NCI-H2107 treated with DMSO at 0.1 percent for 48 hours (cell line): ENCODE results near the gene SLC12A2.

Source experiments
- DNase-seq: peaks from one replicate; lab custom pipeline; 2025; ENCODE audit not compliant: unreplicated experiment; lab: John Stamatoyannopoulos, UW

Gene SLC12A2

GRCh38 chr5:128163991-128164390 is 80.4 kb downstream of the SLC12A2 start:
- no peak for DNase-seq

DNA sequence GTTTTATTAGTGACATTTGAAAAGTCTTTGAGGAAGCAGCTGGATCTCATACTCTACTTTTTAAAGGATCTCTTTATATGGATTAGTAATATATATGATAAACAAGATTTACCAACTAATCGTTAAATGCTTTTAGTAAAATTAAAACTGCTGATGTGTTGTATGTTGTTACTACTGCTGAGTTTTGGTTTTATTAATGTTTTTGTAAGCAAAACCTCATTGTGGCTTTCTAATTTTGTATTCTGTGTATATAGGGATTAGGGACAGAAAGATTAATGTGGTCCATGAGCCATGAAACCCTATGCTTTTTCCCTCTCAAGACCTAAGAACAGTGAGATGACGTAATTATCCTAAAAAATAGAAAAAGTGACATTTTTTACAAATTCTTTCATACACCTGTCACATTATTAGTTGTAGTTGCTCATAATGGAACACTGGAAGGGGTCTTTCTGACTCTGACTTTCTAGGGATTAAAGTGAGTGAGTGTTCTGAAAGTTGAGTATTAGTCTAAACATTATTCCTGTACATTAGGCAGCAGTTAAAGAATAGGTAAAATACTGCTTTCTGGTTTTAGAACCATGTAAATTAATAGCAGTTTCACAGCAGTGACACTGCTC is 85.9 kb downstream of the SLC12A2 start:
- no peak for DNase-seq

DNA sequence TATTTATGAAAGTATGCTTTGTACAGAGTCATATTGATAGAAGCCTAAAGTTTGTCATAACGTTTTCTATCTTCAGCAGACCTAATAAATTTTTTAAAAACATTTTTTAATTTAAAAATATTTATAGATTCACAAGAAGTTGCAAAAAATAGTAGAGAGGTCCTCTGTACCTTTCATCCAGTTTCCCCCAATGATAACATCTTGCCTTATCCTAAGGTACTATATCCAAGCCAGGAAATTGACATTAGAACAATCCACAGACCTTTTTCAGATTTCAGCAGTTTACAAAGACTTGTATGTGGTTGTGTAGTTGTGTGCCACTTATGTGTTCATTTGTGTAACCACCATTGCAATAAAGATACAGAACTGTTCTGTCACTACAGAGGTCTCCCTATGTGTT is 88.5 kb downstream of the SLC12A2 start:
- DNase-seq, result no peak

DNA sequence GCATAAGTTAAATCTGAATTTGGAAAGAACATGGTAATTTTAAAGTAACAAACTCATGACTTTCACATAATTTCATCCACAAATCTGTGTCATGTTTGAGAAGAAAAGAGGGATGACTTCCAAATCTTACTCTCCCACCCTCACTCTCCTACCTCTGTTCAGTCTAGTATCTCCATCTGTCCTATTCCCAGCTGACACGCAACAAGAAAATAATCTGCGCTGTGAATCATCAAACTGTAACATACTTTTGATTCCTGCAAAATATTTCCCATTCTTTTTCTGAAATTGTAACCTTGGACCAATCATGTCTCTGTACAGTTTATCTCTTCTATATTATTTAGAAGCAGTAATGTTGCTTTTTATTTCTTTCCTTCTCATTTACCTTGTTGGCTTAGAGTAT is 91.4 kb downstream of the SLC12A2 start:
- no peak for DNase-seq

- no peak for DNase-seq
These were observed 108.8 kb downstream of the SLC12A2 start for GRCh38 chr5:128192368-128192767.

- DNase-seq, result no peak
These were observed 110.3 kb downstream of the SLC12A2 start for GRCh38 chr5:128193665-128194390.

- DNase-seq, result no peak
These were observed 111.8 kb downstream of the SLC12A2 start for GRCh38 chr5:128195316-128195715.

GRCh38 chr5:128196080-128196479 is 112.5 kb downstream of the SLC12A2 start:
- no peak for DNase-seq

- DNase-seq, result no peak
These were observed 113.2 kb downstream of the SLC12A2 start for GRCh38 chr5:128196791-128197190.

- DNase-seq, result no peak
These were observed 114.4 kb downstream of the SLC12A2 start for GRCh38 chr5:128197896-128198522.

GRCh38 chr5:128199104-128199503 is 115.5 kb downstream of the SLC12A2 start:
- DNase-seq, result no peak

DNA sequence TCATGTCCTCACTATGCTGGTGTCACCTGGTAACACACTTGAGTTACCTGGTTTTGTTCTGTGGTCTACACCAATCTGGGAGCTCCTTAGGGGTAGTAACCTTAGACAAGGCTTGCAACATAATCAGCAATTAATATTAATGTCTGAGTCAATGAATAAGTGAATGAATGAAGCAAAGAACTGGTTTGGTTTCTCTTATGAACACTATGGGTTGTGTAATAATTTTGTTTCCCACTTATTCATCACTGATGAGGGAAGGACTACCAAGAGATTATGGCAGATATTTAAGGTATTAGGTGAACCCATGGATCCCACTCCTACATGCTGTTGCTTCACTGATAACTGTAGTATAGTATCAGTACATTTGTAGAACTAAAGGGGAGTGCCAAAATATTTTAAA is 116.0 kb downstream of the SLC12A2 start:
- no peak for DNase-seq

GRCh38 chr5:128201065-128201926 is 117.7 kb downstream of the SLC12A2 start:
- DNase-seq, result peak; percentile 41

DNA sequence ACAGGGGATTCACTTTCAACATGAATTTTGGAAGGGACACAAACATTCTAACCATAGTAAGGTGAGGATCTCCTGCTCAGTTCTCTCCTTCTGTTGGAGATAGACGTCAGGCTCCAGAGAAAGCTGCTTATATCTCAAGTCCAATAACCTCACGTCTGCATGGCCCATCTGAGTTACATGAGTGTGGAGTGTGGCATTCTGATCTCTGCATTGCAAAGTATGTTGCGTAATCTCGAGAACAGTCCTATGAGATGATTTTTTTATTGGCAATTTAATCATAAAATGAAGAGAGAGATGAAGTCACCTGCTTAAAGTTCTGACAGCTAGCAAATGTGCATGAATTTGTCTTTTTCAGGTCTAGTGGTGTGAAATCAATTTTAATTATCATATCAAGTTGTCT is 118.8 kb downstream of the SLC12A2 start:
- no peak for DNase-seq

GRCh38 chr5:128208436-128208835 is 124.9 kb downstream of the SLC12A2 start:
- DNase-seq, result no peak

GRCh38 chr5:128212191-128212806 is 128.7 kb downstream of the SLC12A2 start:
- DNase-seq, result no peak

DNA sequence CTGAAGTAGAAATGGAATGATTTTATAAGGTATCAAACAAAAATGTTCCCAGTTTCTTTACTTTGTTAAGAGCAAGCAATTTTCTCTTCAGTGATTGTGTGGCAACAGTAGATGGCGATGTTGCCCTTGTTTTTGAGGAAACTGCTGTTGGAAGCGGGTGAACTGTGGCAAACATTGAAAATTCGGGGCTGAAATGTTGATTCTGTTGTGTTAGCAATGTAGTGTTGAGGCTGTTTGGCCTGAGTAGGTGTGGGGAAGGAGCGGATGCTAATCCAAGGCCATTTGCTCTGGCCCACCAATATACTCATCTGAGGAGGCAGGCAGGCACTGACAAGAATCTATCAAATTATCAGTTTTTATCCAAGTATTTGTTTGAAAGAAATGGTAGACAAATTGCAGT is 129.8 kb downstream of the SLC12A2 start:
- peak; percentile 4 for DNase-seq

GRCh38 chr5:128213833-128214232 is 130.3 kb downstream of the SLC12A2 start:
- DNase-seq, result no peak

DNA sequence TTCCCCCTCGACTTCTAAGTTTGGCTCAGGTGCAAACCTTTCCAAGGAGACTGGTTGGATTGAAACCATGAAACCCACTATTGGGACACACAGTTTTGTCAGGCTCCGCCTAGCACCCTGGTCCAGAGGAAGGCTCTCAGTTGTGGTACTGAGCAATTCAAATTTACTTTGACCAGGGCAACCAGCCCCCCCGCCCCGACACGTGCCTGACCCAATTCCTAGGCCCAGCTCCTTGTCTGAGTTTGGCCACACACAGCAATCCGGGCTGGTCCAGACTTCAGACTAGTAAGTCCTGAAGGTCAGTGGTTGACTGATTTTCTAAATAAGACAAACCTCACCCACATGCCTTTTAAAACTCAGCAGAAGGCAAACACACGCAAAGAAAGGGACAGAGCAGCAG is 132.7 kb downstream of the SLC12A2 start:
- DNase-seq, result no peak

- no peak for DNase-seq
These were observed 133.4 kb downstream of the SLC12A2 start for GRCh38 chr5:128216860-128217531.
